GM19372 (cell line): ENCODE data around the gene RAB3IL1.

Experiments
- ATAC-seq: cut with Tn5 transposase; IDR thresholded peaks from one replicate; pipeline ENCODE4 v1.9.1; 2021; ENCODE audit warnings: mild to moderate bottlenecking, low read depth, moderate library complexity; ENCODE audit not compliant: unreplicated experiment

RAB3IL1 gene

DNA sequence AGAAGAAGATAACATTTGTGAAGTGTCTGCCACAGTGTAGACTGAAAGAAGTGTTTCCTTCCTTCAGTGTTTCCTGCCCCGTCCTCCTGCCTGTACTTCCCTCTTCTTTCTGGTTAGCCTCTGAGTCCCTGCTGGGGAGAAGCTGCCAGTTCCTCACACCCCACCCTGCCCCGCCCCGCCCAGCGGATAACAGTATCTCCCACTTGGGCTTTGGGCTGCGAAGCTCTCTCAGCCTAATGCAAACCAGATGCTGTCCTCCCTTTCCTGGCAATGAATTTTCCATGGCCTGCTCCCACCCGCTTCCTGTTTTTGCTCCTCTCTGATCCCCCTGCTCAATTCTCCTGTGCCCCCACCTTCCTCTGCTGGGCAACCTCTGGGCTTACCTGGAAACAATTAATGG lies 5.2 kb upstream of the RAB3IL1 start:
- ATAC-seq: no peak

DNA sequence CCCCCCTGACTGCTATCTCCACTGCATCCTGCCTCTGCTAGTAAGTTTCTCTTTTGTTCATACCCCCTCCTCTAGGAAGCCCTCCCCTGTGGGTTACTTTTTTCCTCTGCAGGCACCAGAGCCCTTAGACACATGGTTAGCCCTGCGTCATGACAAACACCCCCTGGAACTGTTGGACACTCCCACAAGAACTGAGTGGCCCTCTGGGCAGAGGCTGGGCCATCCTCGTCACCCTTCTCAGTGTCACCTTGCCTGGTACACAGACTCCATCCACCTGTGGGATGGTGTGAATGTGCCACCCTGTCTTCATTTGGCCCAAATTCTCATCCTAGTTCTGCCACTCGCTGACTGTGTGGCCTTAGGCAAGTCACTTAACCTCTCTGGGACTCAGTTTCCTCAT lies 4.1 kb upstream of the RAB3IL1 start:
- ATAC-seq: no peak

DNA sequence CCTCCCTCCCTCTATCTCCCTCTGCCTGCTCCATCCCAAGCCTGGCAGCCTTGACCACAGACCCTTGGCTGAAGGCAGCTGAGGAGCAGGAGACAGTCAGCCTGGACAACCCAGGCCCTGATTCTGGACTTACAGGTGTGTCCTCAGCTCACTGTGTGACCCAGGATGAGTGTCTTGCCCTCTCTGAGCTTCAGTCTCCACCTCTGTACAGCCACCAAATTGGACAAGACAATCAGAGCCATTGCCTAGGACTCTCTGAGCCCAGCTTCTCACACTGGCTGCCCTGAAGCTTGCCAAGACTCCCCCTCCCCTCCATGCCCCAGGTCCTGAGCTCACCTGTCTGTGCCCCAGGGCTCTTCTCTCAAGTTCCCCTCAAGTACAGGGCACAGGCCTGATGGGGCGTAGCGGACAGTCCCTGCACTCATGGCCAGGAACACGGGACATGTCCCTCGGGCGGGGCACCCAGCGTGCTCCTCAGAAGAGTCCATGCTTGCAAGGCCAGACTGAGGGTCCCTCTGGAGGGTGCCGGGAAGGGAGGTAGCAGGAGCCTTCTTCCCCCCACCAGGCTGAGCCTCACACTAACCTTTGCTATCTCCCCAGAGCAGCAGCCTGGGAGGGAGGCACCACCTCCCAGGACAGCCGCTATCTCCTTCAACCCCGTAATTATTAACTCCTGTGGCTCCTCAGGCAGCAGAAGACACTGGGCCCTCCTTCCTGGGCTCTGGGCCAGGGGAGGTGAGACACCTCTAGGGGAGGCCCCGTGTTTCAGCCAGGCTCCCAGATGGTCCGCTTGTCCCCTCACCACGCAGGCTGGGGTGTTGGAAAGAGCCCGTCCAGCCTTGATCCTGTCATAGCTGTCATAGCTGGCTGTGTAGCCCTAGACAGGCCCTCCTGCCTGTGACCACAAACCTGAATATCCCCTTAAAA lies 2.6 kb upstream of the RAB3IL1 start:
- ATAC-seq: no peak

DNA sequence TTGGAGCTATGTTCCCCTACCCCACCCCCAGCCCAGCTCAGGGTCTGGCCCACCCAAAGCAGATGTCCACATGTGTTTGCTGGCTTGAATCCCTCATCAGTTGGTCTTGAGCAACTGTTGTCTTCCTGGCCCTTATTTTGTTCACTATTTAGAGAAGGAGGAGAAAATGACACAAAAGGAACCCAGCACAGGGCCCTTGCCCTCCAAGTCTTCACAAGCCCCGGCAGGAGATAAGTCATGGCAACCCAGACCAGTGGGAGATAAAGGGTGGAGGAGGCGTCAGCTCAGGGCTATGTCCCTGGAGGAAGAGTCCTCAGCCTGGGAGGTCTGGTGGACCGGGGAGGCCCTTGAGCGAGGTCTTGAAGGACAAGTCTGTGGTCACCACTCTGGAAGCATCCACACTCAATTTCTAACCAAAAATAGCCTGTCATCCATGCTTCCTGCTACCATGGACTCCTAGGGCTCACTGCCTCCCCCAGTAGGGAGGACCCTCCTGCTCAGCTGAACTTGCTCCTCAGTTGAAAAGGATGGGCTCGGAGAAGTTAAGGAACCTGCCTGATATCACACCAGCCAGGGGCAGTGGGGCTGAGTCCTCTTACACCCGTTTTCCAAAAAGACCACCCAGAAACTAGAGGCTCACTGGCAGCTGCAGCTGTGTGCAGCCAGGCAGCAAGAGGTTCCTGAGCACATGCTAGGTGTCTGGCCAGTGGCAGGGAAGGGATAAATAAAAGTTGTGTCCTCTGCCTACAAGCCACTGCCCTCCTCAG lies 1.8 kb upstream of the RAB3IL1 start:
- ATAC-seq: no peak

DNA sequence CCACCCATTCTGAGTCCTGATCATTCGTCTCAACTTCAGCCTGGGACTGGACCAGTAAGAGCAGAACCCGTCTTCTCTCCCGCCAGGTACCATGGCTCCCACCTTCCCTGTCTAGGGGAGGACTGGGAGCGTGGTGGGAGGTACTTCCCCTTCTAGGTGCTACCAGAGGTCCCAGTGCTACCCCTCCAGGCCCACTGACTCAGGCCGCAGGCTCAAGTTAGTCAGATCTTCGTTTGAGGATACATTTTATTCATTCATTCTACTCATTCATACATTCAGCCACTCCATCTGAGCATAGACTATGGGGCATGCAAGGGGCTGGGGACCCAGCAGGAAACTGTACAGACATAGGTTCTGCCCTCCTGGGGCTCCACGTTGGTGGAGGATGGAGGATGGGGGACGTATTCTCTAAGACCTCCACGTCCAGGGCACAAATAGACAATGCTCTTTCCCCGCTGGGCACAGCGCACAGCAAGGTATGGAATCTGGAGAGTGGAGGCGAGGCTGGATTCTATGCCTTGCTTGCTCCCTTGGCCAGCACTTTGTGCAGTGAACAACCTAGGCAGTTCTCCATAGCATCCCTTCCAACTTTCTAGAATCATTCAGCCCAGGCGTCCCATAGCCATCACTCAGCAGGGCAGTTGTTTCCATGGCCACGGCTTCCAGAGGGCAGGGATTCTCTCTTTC lies 1.0 kb upstream of the RAB3IL1 start:
- no peak for ATAC-seq

DNA sequence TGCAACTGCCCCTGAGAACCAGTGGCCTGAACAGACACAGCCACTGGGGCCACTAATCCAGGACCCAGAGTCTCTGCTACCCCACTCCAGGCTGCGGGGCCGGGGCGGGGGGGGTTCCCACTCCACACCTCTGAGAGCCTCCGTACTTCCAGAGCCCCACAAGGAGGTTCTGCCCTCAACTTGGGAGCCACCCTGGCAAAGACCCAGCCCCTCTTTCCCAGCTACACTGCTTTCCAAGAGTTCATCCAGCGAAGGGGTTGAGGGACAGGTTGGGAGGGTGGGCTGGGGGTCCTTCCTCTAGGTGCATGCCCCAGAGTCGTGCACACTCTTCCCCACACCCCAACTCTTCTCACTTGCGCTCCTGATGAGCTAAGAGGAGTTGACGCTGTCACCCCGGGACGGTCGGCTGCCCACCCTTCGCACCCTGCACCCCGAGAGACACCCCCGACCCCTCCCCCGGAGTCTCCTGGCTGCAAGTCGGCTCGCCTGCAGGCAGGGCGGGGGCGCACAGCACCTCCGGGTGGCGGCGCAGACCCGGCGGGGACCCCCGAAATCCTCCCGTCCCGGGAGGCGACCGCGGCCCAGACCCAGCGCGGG lies 531 bp downstream of the RAB3IL1 start:
- ATAC-seq: no peak

DNA sequence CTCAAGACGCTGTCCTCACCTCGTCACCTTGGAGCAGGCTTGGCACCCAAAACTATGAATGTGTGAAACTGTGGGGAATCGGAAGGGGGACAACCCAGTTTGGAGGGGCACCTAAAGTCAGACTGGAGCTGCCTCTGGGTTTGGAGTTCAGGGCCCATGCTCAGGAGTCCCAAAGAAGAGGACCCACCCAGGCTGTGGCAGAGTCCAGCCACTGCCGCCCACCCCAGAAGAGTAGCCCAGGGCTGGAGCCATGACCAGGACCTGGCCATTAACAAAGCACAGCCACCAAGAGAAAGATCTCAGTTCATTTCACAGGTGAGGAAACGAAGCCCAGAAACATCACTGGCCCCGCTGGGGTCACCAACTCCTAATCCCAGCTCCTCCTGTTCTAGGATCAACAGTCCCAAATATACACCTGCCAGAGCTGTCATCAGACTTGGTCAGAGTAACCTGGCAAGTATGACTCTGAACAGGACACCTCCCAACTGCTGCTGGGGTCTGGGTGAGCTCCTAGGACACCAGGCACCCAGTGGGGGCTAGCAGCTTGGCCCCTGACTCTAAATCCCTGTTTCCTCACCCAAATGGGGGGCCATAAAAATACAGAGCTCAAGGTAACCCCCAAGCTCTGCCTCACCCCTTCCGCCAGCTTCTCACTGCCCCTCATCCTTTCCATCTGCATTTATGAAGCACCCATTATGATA lies 2.7 kb downstream of the RAB3IL1 start:
- no peak for ATAC-seq

DNA sequence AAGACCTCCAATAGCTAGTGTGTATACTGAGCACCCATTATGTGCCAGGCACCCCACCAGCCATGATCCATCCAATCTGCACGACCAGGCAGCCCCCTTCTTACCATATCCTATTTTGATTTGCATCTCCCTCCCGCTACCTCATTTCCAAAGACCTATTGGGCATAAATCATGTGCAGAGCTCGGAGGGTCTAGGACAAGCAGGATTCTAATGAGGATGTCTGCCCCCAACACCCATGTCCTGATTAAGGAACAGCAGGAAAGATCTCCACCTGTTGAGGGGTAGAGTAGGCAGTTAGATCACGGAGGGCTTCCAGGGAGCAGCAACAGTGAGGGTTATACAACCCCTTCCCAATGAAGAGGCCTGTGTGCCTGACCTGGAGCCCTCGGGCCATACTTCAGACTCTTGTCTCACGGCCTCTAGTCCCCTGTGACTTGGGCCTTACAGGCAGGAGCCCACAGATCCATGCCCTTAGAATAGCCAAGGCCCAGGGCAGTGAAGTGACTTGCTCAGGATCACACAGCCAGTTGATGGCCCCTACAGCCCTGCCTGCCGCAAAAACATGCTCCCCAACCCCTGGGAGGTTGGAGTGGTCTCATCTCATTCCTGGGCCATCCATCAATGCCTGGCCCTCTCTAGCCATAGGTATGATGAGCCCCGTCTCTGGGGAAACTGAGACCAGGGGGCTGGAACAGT lies 3.5 kb downstream of the RAB3IL1 start:
- no peak for ATAC-seq

DNA sequence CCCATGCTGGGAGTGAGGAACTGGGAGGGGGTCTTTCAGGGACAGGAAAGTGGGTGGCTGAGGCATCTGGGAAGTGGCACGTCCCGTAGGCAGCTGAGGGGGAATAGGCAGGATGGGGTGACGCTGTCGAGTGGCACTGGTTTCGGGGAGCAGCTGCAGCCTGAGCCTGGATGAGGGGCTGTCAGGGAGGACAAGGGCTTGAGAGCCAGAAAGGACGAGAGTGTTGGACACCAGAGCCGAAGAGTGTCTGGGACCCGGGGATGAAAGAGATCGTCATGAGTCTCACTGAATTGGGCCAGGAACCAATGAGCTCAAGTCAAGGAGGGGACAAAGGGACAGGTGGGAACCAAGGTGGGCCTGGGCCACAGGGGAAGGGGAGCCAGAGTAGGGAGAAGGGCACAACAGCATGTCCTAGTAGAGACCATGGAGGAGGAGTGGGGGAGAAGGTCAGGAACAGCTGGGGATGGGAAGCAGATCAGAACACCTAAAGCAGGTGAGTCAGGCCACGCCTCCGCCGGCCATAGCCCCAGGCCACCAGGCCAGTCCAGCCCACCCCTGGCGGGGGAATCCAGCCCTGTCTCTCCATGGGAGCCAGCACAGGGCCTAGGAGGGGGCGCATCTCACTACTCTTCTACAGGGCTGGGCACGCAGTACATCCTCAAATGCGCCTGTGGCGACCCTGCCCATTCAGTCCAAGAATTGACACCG lies 4.2 kb downstream of the RAB3IL1 start:
- no peak for ATAC-seq

DNA sequence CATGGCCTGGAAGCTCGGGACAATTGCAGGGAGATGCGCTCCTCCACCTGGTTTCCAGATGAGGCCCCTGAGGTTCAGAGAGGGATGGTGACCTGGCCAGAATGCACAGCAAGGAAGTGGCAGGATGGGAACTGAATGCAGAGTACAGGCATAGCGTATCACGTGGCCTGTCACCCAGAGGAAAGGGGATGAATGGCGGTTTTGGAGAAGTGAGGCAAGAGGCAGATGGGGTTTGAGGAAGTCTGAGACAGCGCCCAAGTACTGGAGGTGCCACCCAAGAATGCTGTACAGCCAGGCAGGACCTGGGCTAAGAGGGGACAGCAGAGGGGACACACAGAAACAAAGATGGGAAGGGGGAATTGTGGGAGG lies 4.9 kb downstream of the RAB3IL1 start:
- ATAC-seq: no peak

DNA sequence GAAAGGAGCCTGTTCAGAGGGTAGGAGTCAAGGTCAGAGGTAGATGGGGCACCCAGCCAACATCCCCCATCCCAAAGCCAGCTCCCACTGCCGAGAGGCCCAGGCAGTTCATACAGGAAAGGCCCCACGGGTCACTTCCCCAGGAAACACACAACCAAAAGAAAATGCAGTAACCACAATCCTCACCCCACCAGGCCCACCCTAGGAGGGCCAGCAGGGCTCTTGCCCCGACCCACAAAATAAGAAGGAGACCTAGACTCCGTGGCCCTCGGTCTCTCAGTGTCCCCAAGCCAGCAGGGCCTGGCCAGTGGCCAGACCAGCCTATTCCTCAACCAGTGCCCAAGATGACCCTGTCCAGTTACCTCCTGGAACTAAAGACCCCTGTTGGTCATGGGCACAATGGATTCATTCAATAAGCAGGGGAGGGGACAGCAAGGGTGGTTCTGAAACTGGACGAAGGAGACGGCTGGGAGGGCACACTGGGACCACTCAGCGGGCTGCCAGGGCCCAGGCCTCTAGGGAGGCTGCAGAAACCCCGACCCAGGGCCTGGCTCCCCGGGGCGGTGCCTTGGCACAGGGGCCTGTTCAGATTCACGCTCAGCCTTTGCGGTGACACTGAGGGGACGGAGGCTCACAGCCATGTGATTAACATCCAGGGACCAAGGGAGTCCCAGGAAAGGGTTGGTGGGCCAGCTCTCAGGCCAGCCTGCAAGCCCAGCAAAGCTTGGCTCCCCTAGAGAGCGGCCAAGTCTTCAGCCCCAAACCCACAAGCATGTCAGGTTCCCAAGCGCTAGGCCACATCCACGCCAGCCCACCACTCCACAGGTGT lies 5.5 kb downstream of the RAB3IL1 start:
- ATAC-seq: no peak

DNA sequence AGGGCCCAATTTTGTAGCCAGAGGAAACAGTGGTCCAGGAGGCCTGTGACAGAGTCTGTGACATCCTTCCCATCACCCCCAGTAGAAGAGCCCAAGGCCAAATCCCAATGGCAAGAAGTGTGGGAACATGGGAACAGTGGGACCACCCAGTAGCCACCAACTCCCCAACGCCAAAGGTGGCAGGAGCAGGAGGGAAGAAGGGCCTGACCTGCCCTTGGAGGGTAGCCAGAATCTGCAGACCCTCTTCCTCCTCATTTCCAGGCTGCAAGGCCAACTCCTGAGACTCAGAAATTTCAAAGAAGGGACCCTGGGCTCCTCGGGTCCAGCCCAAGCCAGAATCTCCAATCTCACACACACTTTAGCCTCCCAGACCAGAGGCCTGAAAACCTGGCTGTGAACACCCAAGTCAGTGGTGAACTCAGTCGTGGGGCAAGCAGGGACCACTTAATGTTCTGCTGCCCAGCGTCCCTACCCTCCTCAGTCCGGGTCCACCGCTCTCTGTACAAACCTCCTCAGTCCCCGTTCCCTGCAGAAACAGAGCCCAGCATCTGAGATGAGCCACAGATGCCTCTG lies 6.2 kb downstream of the RAB3IL1 start:
- ATAC-seq: no peak

DNA sequence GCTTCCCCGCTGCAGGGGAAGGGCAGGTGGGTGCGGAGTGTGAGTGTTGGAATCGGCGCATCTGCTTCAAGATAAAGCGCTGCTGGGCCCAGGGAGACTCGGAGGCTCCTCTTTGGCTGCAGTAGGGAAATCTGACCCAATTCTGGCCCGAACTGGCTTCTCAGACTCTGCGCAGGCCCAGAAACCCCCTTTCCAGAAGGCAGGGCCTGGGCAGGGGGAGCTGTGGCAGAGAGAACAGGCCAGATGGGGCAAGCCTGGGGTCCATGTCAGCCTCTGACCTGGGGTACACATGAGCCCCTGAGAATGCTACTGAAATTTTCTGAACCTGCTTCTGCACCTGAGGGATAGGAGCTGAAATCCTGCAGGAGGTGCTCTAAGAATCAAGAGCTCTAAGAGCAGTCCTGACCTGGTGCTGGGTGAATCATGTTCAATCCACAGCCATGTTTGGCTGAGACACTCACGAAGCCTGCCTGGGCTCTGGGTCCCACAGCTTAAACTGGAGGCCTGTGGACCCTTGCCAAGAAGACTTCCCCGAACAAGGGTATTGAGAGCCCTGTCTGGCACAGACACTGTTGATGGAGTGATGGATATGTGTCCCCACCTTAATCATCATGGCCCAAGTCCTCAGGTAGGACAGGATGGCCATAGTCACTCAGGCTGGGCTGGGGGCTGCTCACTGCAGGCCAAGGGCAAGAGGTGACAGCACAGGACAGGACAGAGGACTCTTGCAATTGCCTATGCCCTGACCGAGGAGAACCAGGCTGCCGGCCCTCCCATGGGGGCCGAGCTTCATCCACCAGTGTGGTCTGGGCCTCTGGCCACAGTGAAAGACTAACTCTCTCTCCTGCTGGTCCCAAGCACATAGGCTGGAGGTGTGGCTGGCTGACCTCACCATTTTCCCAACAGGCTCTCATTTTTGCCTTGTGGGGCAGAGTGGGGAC lies 6.9 kb downstream of the RAB3IL1 start:
- ATAC-seq: no peak

DNA sequence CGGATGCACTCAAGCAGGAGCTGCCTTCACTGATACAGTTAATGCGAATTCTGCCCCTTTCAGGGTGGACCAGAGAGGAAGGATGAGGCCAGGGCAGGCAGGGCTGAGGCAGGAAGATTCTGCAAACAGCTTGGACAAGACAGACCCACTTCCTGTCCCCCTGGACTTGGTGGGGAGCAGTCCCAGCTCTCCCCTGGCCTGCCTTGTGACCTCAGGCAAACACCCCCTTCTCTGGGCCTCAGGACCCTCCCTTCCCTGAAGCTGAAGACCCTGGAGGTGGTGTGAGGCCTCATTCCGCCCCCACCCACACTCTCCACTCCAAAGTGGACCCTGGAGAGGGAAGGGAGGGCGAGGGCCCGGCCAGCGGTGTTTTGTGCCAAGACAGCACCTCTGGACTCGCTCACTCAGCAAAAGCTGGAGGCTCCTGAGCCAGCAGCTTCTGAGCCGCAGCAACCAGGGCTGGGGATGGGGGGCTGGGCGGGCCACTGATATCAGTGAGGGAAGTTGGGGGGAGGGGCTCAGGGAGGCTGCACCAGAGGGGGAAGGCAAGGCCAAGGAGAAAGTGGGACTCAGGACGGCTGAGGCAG lies 8.5 kb downstream of the RAB3IL1 start:
- ATAC-seq: no peak

DNA sequence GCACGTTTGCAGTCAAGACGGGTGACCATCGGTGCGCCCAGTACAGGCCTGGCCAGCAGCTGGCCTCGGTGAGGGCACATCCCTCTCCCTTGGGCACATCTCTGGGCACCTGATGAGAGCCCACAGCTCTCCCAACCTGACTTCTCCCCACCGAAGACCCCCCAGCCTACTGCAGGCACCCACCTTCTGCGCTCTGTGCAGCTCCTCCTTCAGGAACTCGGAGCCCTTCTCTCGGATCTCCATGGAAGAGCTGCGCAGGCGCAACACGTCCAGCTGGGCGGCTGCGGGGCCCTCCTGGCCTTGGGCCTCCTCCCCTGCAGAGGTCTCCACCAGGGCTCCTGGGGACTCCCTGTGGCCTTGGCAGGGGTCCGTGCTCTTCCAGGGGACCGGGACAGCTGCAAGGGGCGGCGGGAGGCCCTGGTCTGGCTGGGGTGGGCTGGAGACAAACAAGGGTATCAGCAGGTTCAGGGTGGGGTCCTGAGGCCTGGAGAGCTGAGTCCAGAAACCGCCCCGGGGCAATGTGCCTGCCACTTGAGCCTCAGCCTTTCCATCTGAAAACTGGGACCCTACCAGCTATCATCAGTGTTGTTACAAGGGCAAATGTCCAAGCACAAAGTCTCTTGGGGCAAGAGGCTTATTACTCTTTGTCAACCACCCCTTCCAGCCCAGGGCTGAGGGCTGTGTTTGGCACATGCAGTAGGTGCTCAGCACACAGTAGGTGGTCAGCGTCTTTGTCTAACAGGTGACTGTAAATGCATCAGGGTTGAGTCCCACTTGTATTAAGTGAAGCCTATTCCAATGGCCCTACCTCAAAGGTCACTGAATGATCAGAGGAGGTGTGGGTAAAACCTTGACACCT lies 9.3 kb downstream of the RAB3IL1 start:
- ATAC-seq: no peak

DNA sequence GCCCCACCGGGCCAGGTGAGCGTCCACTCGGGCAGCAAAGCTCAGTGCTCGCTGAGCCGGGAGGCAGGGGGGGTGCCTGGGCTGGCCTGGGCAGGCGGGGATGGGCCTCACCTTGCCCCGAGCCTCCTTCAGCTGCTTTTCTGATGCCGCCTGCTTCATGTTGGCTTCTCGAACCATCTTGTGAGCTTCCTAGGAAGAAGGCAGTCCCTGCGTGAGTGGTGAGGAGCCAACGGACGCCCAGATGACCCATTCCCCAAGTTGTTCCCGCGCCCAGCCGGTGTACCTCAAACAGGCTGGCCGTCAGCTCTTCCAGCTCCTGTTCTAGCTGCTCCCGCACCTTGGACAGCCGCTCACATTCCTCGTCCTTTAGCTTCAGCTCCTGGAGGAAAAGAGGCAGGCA lies 10.1 kb downstream of the RAB3IL1 start:
- no peak for ATAC-seq
